ENCODE results near the gene CLMN.

CLMN gene

GRCh38 chr14:95320078-95320895 is 579 bp upstream of the CLMN start:
- DNase-seq: no peak

GRCh38 chr14:95318399-95319311 is 1.1 kb downstream of the CLMN start:
- no peak for DNase-seq

DNA sequence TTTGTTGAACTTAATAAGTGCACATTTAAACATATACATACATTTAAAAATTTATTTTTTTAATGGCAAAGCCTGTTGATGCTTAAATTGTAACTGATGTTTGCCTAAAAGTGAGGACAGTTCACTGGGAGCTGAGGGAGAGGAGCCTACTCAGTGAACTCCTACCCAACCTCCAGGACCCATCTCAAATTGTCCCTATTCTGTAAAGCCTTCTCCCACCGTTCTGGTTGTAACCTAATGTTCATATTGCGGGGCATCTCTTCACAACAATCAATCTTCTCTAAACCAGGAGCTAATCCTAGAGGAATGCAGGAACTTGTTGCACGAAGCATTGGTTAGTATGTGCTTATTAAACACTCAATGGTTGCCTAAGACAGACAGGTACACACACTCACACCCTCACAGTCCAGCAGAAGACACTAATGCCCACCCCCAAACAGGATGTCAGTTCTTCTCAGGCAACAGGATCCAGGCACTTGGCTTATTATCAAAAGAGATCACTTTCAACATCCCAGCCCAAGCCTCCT is 1.8 kb downstream of the CLMN start:
- DNase-seq: no peak

DNA sequence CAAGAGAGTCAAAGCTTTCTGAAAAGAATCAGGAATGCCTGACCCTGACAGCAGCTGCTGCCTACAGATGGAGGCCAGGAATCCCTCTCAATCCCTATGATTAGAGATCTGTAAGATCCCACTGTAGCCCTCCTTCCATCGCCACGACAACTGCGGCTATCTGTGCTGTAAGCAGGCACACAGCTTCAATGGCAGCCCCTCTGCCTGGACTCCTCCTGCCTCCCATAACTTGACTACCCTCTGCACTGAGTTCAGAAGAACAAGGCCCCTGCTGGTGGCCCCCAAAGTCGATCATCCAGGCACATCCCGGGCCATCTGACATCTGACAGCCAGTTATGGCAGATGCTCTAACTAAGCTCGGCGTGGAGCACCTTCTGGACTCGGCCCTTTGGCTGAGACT is 2.9 kb downstream of the CLMN start:
- no peak for DNase-seq

DNA sequence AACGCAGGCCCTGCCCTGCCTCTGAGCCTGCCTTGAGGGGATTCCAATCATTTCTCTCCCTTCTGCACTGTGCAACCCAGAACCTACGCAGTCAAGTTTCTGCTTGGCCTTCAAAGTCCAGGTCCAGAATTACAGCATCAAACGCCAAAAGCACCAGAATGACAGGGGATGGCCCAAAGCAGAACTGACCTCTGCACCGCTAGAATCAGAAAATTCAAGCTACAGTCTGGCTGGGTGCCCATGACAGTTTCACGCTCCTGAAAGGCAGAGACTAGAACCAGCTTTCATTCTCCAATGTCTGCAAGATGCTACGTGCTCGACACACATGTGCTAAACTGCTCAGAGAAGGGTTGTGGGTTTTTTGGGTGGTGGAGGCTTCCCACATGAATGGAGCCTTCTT is 4.1 kb downstream of the CLMN start:
- no peak for DNase-seq

DNA sequence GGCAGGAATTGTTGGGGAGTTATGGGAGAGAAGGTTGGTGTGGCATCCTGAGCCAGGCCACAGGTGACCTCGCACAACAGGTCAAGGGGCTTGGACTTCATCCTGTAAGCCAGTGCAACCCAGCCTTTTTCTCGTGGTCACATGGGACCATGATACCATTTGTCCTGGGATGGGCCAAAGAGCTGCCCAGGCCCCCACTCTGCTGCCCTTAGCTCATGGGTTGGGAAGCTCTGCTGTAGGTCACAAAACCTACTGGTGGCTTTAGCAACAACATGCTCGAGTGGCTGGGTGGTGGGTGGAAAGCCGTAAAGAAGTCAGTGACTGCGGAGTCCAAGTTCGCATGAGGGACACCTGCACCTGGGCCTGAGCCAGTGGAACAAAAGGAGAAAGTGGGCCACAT is 4.6 kb downstream of the CLMN start:
- DNase-seq: no peak

DNA sequence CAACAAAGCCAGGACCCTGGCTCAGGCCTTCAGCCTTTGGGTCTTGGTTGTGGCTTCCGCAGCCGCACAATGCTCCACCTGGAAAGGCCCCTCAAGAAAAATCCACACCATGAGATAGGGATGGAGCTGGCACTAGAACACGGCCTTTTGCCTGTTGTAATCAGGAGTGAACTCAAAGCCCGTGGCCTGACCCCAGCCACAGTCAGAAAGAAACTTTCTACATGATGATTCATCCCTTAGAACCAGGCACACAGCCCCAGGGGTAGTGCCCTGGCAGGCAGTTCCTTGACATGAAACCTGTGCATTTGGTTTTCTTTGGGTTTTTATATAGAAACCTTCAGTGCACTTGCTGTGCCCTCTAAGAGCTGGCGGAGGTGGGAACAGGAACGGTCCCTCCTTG is 5.1 kb downstream of the CLMN start:
- DNase-seq: peak; percentile 36

- no peak for DNase-seq
Observed at GRCh38 chr14:95313707-95314106, 6.0 kb downstream of the CLMN start.

DNA sequence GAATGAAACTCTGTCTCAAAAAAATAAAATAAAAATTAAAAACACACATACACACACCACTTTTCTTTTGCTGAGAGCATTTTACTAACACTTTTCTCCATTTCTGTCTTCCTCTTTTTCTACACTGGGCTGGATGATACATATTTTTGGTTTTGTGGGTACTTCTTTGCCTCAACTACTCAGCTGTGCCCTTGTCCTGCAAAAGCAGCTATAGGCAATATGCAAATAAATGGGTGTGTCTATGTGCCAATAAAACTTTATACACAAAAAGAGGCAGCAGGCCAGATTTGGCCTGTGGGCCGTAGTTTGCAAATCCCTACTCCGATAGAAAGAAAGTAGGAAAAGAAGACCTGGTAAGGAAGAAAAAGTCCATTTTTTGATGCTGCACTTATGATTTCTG is 6.5 kb downstream of the CLMN start:
- no peak for DNase-seq

GRCh38 chr14:95312311-95312710 is 7.4 kb downstream of the CLMN start:
- DNase-seq: no peak

GRCh38 chr14:95311752-95312151 is 8.0 kb downstream of the CLMN start:
- no peak for DNase-seq

- no peak for DNase-seq
Observed at GRCh38 chr14:95310635-95311380, 8.9 kb downstream of the CLMN start.

- no peak for DNase-seq
Observed at GRCh38 chr14:95309261-95310051, 10.3 kb downstream of the CLMN start.

DNA sequence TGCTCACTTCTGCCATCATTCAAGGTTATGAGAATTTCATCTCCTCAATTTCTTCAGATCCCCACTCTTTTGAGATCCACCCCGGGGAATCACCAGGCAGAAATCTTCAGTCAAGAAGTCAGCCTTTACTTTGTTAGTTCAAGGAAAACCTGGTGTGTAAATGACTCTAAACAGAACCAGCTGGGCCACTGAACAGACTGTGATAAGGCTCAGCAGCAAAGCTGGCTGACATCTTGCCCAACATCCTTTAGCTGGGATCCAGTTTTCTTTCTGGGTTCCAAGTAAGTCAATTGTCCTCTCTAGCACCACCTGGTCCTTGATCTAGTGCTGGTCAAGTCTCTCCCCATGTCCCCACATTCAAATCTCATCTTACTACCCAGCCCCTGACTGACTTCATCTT is 11.6 kb downstream of the CLMN start:
- no peak for DNase-seq

DNA sequence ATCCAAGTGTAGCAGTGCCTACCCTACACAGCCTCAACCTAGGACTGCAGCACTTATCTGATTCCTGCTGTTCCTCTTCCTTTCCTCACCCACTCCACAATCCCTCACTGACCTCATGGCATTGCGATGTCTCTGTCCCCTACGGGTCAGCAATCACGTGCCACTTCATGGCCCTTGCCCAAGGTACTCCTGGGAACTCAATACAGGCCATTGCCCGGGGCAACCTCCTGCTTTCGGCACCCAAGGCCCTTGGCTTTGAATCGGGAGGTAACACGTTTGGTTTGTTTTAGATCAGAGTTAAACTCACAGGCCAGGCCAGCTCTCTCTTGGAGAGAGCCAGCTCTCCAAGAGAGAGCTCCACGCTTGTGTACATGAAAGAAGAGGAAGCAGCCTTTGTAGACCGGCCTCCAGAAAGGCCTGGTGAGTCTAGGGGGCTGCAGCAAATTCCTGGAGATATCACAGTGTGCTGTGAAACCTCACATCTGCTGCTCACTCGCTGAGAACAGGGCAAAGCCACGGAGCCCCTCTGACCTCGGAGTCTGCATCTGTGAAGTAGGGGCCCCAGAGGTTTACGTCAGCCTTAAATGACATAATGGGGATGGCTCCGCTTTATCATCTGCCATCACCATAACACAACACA is 12.2 kb downstream of the CLMN start:
- no peak for DNase-seq

DNA sequence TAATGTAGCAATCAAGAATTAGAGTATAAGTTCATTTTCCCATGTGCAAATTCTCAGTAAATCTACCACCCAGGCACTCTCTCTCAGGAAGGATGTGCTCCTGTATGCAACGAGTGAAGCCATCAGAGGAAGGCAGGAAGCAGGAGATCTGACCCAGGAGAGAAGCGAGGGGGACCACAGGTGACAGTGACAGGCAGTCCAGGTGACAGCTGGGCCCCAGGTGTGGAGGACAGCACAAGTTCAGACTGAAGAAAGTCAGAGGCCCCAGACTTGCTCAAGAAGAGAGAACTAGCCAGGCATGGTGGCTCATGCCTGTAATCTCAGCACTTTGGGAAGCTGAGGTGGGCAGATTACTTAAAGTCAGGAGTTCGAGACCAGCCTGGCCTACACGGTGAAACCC is 13.8 kb downstream of the CLMN start:
- DNase-seq: no peak

GRCh38 chr14:95305145-95305544 is 14.6 kb downstream of the CLMN start:
- DNase-seq: no peak

GRCh38 chr14:95304342-95304741 is 15.4 kb downstream of the CLMN start:
- no peak for DNase-seq

GRCh38 chr14:95303552-95303951 is 16.2 kb downstream of the CLMN start:
- no peak for DNase-seq

GRCh38 chr14:95302667-95303506 is 16.8 kb downstream of the CLMN start:
- DNase-seq: no peak
